ENCODE data around the gene PSME2.

Gene PSME2

GRCh38 chr14:24151404-24152080 lies 5.1 kb upstream of the PSME2 start:
- no peak for DNase-seq (ENCODE audit: low spot score)

- DNase-seq (ENCODE audit: low spot score): no peak
These were observed 4.6 kb upstream of the PSME2 start for GRCh38 chr14:24150993-24151392.

GRCh38 chr14:24150567-24150966 lies 4.2 kb upstream of the PSME2 start:
- no peak for DNase-seq (ENCODE audit: low spot score)

GRCh38 chr14:24150061-24150460 lies 3.7 kb upstream of the PSME2 start:
- no peak for DNase-seq (ENCODE audit: low spot score)

- no peak for DNase-seq (ENCODE audit: low spot score)
These were observed 3.0 kb upstream of the PSME2 start for GRCh38 chr14:24149302-24149969.

GRCh38 chr14:24147761-24148428 lies 1.5 kb upstream of the PSME2 start:
- DNase-seq (ENCODE audit: low spot score): no peak

GRCh38 chr14:24146978-24147760 lies 759 bp upstream of the PSME2 start, which contains the start of gene RNF31:
Gene RNF31 (plus strand): TSS chr14:24147498. CDS start chr14:24147699, 201 bp downstream.
- DNase-seq (ENCODE audit: low spot score): peak; percentile 98

- no peak for DNase-seq (ENCODE audit: low spot score)
These were observed 539 bp downstream of the PSME2 start for GRCh38 chr14:24145690-24146452.

GRCh38 chr14:24145219-24145618 lies 1.2 kb downstream of the PSME2 start:
- no peak for DNase-seq (ENCODE audit: low spot score)

GRCh38 chr14:24144451-24144850 lies 2.0 kb downstream of the PSME2 start:
- DNase-seq (ENCODE audit: low spot score): no peak

GRCh38 chr14:24143511-24143910 lies 2.9 kb downstream of the PSME2 start:
- no peak for DNase-seq (ENCODE audit: low spot score)

- DNase-seq (ENCODE audit: low spot score): peak; percentile 99
These were observed 5.1 kb downstream of the PSME2 start, which contains the start of gene EMC9 for GRCh38 chr14:24141097-24141880. Gene EMC9 (minus strand): TSS chr14:24141591. CDS start chr14:24141304, 287 bp downstream.

- peak; percentile 33 for DNase-seq (ENCODE audit: low spot score)
These were observed 7.0 kb downstream of the PSME2 start for GRCh38 chr14:24139272-24139934.

- no peak for DNase-seq (ENCODE audit: low spot score)
These were observed 7.8 kb downstream of the PSME2 start for GRCh38 chr14:24138396-24139271.

GRCh38 chr14:24137529-24138395 lies 8.6 kb downstream of the PSME2 start:
- DNase-seq (ENCODE audit: low spot score): no peak

- no peak for DNase-seq (ENCODE audit: low spot score)
These were observed 9.5 kb downstream of the PSME2 start for GRCh38 chr14:24136684-24137528.
